Spinal cord (tissue), 10 donors: ENCODE measurements around the gene ZFP57. TPM values are rescaled to one million over a fixed set of nuclear protein-coding genes. Genes with fewer than 3 reads are reported as not detected.

Experiments used
- DNase-seq, 6 donors: peaks; one replicate each; pipeline versions ENCODE4 v3.0.0 to v3.0.0-alpha.2; 2013 to 2015; ENCODE audit warnings: low spot score in 6 of 6, low read depth in 4 of 6
- H3K27ac ChIP-seq: one replicate; pipeline ENCODE4 v1.5.1; 2013; ENCODE audit warnings: low read depth, low read length, control low read depth
- H3K27me3 ChIP-seq: one replicate; pipeline ENCODE4 v1.6.1; 2013; ENCODE audit warnings: low read length; ENCODE audit not compliant: control insufficient read depth, insufficient read depth
- H3K36me3 ChIP-seq: one replicate; pipeline ENCODE4 v1.6.1; 2013; ENCODE audit warnings: low read length; ENCODE audit not compliant: control insufficient read depth, insufficient read depth
- H3K4me1 ChIP-seq: one replicate; pipeline ENCODE4 v1.6.1; 2013; ENCODE audit warnings: low read length; ENCODE audit not compliant: control insufficient read depth, insufficient read depth
- H3K4me3 ChIP-seq: one replicate; pipeline ENCODE4 v1.5.1; 2013; ENCODE audit warnings: low read depth, low read length, control low read depth
- H3K9me3 ChIP-seq: one replicate; pipeline ENCODE4 v1.6.1; 2013; ENCODE audit warnings: low read length; ENCODE audit not compliant: control insufficient read depth, insufficient read depth
- WGBS: methylation state at CpG from one replicate; pipeline ENCODE4 v1.1.5; 2013; ENCODE audit warnings: missing lambda C conversion rate; ENCODE audit not compliant: insufficient coverage; 5-methylcytosine and 5-hydroxymethylcytosine counted together
- polyA plus RNA-seq, 2 donors: library from polyadenylated mRNA; unstranded; fragments of 120-200 nt; gene quantifications; one replicate each; pipeline ENCODE4 v1.2.1, GENCODE V29; 2013; ENCODE audit not compliant: insufficient read length in 2 of 2
- total RNA-seq, 2 donors: library from RNA; depleted of rRNA in 1 of 2; stranded (reverse); fragments of 120-200 nt in 1 of 2; fragments of >200 nt in 1 of 2; gene quantifications; one replicate each; pipeline versions ENCODE4 v1.2.3 to v1.2.4, GENCODE V29; 2013 to 2014
- donor health status: healthy.

The ZFP57 gene
- total and polyA plus RNA-seq, 4 donors, result 5.9 to 7.1 TPM; not detected in 2

- no peak for DNase-seq
- no peaks in the 10 kb centered on the region for H3K36me3 ChIP-seq
- no peak overlapping the region for H3K4me3 ChIP-seq
- no peaks in the 10 kb centered on the region for H3K27me3 ChIP-seq
- 80% methylated on average over 8 of the region's 10 CpGs for WGBS
- no peaks in the 10 kb centered on the region for H3K4me1 ChIP-seq
- no peak overlapping the region for H3K27ac ChIP-seq
- peaks cover 4% of the 10 kb centered on the region for H3K9me3 ChIP-seq
These were observed 15.5 kb upstream of the ZFP57 start for GRCh38 chr6:29696147-29697125.

DNA sequence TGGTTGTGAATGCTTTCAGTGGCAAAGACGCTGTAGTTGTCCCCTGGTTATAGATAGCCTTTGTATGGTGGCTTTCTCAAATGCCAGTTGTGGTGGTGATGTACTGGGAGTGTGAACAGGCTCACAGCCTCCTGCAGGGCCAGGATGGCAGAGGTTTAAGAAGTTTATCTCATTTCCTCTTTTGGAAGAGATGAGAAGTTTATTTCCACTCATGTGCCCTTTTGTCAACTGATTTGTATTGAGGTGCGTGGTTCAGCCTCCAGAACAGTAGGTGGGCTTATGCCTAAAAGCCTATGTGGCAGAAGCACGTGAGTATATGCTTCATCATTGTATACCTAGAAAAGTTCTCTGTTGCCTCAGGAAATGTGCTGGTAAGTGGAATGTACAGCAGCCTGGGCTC is 13.7 kb upstream of the ZFP57 start:
- Histone ChIP-seq H3K4me3 (no peak overlapping the region), H3K4me1 (no peaks in the 10 kb centered on the region), H3K27ac (no peak overlapping the region), H3K27me3 (no peaks in the 10 kb centered on the region), H3K36me3 (no peaks in the 10 kb centered on the region), H3K9me3 (peaks cover 4% of the 10 kb centered on the region)
- WGBS, result 60% methylated on average over 3 of the region's 3 CpGs
- no peak for DNase-seq

GRCh38 chr6:29685718-29686326 is 4.9 kb upstream of the ZFP57 start:
- no peak overlapping the region for H3K4me3 ChIP-seq
- DNase-seq, result no peak
- no peaks in the 10 kb centered on the region for H3K9me3 ChIP-seq
- H3K4me1 ChIP-seq, result no peaks in the 10 kb centered on the region
- H3K36me3 ChIP-seq, result no peaks in the 10 kb centered on the region
- WGBS, result 62% methylated on average over 10 of the region's 15 CpGs
- no peaks in the 10 kb centered on the region for H3K27me3 ChIP-seq
- H3K27ac ChIP-seq, result no peak overlapping the region

GRCh38 chr6:29681811-29682210 is 859 bp upstream of the ZFP57 start:
- H3K4me3 ChIP-seq, result no peak overlapping the region
- H3K27ac ChIP-seq, result no peak overlapping the region
- no peaks in the 10 kb centered on the region for H3K4me1 ChIP-seq
- WGBS, result 94% methylated on average over 6 of the region's 8 CpGs
- no peaks in the 10 kb centered on the region for H3K36me3 ChIP-seq
- no peaks in the 10 kb centered on the region for H3K27me3 ChIP-seq
- DNase-seq, result no peak
- no peaks in the 10 kb centered on the region for H3K9me3 ChIP-seq

DNA sequence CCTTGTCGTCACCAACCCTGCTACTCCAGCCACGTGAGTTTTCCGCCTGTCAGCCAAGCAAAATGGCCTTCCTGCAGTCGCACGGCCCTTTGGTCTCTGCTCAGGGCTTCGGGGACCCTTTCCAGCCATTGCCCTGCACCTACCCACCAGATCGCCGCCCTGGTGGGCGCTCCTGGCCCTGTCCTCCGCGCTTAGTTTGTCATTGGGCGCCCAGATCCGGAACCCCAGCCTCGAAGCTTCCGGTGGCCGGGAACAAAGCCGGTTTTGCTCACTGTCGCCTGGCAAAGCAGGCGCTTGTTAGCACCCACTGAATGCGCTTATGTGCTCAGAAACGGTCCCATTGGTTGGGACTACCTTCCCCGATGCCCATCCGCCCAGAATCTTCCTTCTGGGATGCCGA is 536 bp downstream of the ZFP57 start:
- no peaks in the 10 kb centered on the region for H3K36me3 ChIP-seq
- H3K27me3 ChIP-seq, result no peaks in the 10 kb centered on the region
- WGBS, result 45% methylated on average over 24 of the region's 24 CpGs

DNA sequence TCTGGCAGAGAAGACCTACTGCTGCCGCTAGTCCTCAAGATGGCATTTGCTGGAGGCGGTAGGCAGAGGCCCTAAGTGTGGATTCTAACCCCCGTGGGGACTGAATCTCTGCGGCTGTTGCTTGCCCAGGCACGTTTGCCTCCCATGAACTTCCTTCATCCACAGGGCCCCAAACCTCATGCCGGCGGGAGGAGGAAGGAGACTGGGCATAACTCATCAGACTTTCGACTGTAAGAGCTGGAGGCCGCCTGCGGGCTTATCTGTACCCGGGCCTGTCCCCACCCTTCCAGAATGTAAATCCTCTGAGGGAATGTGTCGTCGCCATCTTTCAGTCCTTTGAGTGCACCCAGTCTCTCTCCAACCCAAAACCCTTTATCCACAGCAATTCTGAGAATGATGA is 990 bp downstream of the ZFP57 start:
- H3K36me3 ChIP-seq, result no peaks in the 10 kb centered on the region
- no peaks in the 10 kb centered on the region for H3K4me1 ChIP-seq
- H3K9me3 ChIP-seq, result no peaks in the 10 kb centered on the region
- no peak for DNase-seq
- no peak overlapping the region for H3K27ac ChIP-seq
- no peaks in the 10 kb centered on the region for H3K27me3 ChIP-seq
- H3K4me3 ChIP-seq, result no peak overlapping the region
- WGBS, result 64% methylated on average over 12 of the region's 13 CpGs

More for the DNA sequence above, 536 bp downstream of the ZFP57 start:
- Histone ChIP-seq H3K4me3 (no peak overlapping the region), H3K9me3 (no peaks in the 10 kb centered on the region), H3K4me1 (no peaks in the 10 kb centered on the region), H3K27ac (no peak overlapping the region)
- no peak for DNase-seq

DNA sequence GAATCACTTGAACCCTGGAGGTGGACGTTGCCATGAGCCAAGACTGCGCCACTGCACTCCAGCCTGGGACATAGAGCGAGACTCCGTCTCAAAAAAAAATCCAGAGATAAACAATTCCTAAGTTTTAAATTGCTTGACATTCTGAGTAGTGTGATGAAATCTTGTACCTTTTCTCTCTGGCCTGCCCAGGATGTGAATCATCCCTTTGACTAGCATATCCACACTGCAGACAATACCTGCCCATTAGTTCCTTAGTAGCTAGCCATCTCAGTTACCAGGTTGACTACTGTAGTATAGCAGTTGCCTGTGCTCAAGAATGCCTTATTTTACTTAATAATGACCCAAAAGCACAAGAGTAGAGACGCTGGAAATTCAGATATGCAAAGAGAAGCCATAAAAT is 2.8 kb downstream of the ZFP57 start:
- DNase-seq, result no peak
- H3K27me3 ChIP-seq, result no peaks in the 10 kb centered on the region
- 64% methylated on average over 3 of the region's 5 CpGs for WGBS
- no peak overlapping the region for H3K4me3 ChIP-seq
- H3K36me3 ChIP-seq, result no peaks in the 10 kb centered on the region
- H3K4me1 ChIP-seq, result no peaks in the 10 kb centered on the region
- no peaks in the 10 kb centered on the region for H3K9me3 ChIP-seq
- no peak overlapping the region for H3K27ac ChIP-seq

GRCh38 chr6:29676981-29677601 is 3.9 kb downstream of the ZFP57 start:
- 0% methylated on average over 1 of the region's 2 CpGs for WGBS
- DNase-seq, result no peak

DNA sequence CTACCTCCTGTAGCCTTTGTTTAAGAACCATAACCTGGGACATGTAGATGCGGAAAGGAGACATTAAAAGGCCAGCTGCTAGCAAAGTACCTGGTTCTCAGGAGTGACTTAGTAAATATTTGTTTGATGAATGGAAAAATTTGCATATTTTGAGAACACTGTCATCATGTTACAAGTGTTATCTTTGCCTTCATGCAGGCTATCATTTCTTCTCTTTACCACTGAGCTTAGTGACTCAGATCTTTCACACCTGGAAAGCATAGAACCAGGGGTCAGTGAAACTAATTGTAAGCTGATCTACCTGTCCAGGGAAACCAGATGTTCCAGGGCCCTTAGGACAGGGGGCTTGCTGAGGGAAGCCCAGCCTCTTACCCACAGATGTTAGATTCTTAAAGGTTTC is 5.4 kb downstream of the ZFP57 start:
- Histone ChIP-seq H3K27me3 (peaks cover 5% of the 10 kb centered on the region), H3K4me3 (no peak overlapping the region), H3K4me1 (no peaks in the 10 kb centered on the region), H3K27ac (no peak overlapping the region), H3K9me3 (no peaks in the 10 kb centered on the region), H3K36me3 (no peaks in the 10 kb centered on the region)
- no peak for DNase-seq
- WGBS, result no CpG with 5 or more reads among the region's 1 CpG

More at GRCh38 chr6:29676981-29677601, 3.9 kb downstream of the ZFP57 start:
- H3K27ac ChIP-seq, result no peak overlapping the region
- no peaks in the 10 kb centered on the region for H3K9me3 ChIP-seq
- no peaks in the 10 kb centered on the region for H3K36me3 ChIP-seq
- H3K4me3 ChIP-seq, result no peak overlapping the region
- no peaks in the 10 kb centered on the region for H3K4me1 ChIP-seq
- H3K27me3 ChIP-seq, result no peaks in the 10 kb centered on the region
